Measurements from ENCODE around the gene ICA1. TPM values are rescaled to one million over a fixed set of nuclear protein-coding genes. Genes with fewer than 3 reads are reported as not detected.
"Not testable (repeated sequence)": the region's sequence is repeated elsewhere in the genome, so short reads cannot be mapped to it uniquely, and the experiment has no call there.

Gene ICA1
- total RNA-seq, 1 experiment from 2014 or later: 31.5 TPM

- H3K9me3 Mint-ChIP-seq (ENCODE audit: unreplicated experiment): peaks cover 8% of the 10 kb centered on the region
- CTCF ChIA-PET: interaction anchor here (2.6 kb wide), 1 partner anchor 9 kb away, joined by 17 read pairs; no protein-coding TSS in a partner anchor
- H3K4me1 Mint-ChIP-seq (ENCODE audit: insufficient read depth, unreplicated experiment): no peaks in the 10 kb centered on the region
- DNase-seq (ENCODE audit: unreplicated experiment): no peak
- TF ChIP-seq CTCF (IDR thresholded peaks at IDR 0.05; ENCODE audit: unreplicated experiment): no peak
- H3K27me3 Mint-ChIP-seq (ENCODE audit: insufficient read depth, unreplicated experiment): peaks cover 12% of the 10 kb centered on the region
- no peaks in the 10 kb centered on the region for H3K36me3 Mint-ChIP-seq (ENCODE audit: insufficient read depth, unreplicated experiment)
- H3K4me3 Mint-ChIP-seq (ENCODE audit: unreplicated experiment): no peak overlapping the region
- intact Hi-C loops (cut with micrococcal nuclease): no loop called here
- POLR2A ChIA-PET: no interaction called here
- no peak overlapping the region for H3K27ac Mint-ChIP-seq (ENCODE audit: low read depth, unreplicated experiment)
- no TSS peak for BruUV-seq (replicated peaks)
Measured at GRCh38 chr7:8305104-8305503, 43.1 kb upstream of the ICA1 start.

DNA sequence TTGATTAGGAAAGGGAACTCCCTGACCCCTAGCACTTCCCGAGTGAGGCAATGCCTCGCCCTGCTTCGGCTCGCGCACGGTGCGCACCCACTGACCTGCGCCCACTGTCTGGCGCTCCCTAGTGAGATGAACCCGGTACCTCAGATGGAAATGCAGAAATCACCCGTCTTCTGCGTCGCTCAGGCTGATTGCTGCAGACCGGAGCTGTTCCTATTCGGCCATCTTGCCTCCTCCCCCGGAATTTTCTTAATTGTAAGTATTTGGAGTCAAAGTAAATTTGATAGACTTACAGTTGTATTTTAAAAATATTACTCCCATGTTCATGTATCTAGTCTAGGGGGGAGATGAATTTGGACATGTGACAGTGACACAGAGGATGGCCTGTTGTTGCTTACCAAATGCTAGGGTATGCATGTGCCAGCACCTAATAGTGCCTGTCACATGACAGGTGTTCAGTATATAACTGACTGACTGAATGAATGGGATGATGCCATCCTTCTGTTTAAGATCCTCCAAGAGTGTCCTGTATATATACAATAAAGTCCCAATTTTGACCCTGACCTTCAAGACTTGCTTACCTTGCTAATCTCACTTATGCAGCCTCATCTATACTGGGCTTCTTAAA, 42.0 kb upstream of the ICA1 start:
- Mint-ChIP-seq H3K27ac (ENCODE audit: low read depth, unreplicated experiment) (no peak overlapping the region), H3K4me1 (ENCODE audit: insufficient read depth, unreplicated experiment) (no peaks in the 10 kb centered on the region), H3K36me3 (ENCODE audit: insufficient read depth, unreplicated experiment) (no peaks in the 10 kb centered on the region), H3K27me3 (ENCODE audit: insufficient read depth, unreplicated experiment) (peaks cover 8% of the 10 kb centered on the region), H3K4me3 (ENCODE audit: unreplicated experiment) (no peak overlapping the region), H3K9me3 (ENCODE audit: unreplicated experiment) (peaks cover 8% of the 10 kb centered on the region)
- CTCF ChIA-PET: interaction anchor here (2.6 kb wide), 1 partner anchor 8 kb away, joined by 17 read pairs; no protein-coding TSS in a partner anchor
- DNase-seq (ENCODE audit: unreplicated experiment): no peak
- no peak for TF ChIP-seq CTCF (IDR thresholded peaks at IDR 0.05; ENCODE audit: unreplicated experiment)
- no TSS peak for BruUV-seq (replicated peaks)
- intact Hi-C loops (cut with micrococcal nuclease): no loop called here
- POLR2A ChIA-PET: no interaction called here

DNA sequence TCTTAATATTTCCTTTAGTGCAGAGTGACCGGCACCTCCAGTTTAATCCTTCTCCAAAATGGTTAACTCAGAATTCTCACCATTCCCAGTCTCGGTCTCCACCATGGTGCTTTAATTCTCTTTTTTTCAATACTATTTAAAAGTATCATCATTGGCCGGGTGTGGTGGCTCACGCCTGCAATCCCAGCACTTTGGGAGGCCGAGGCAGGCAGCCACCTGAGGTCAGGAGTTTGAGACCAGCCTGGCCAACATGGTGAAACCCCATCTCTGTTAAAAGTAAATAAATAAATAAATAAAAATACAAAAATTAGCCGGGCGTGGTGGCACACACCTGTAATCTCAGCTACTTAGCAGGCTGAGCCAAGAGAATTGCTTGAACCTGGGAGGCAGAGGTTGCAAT, 35.1 kb upstream of the ICA1 start:
- ChIA-PET POLR2A (interaction anchor here (0.6 to 1.3 kb wide), 4 partner anchors 10 to 713 kb away, joined by 3 to 7 read pairs (median 3); no protein-coding TSS in a partner anchor), CTCF (interaction anchor here (0.6 to 3.5 kb wide), 20 partner anchors 8 to 703 kb away, joined by 3 to 51 read pairs (median 6); partner anchors contain the start of gene ICA1)
- not testable (repeated sequence) for H3K36me3 Mint-ChIP-seq (ENCODE audit: insufficient read depth, unreplicated experiment); H3K9me3 Mint-ChIP-seq (ENCODE audit: unreplicated experiment); DNase-seq (ENCODE audit: unreplicated experiment); BruUV-seq (replicated peaks); H3K27ac Mint-ChIP-seq (ENCODE audit: low read depth, unreplicated experiment); H3K4me3 Mint-ChIP-seq (ENCODE audit: unreplicated experiment); H3K27me3 Mint-ChIP-seq (ENCODE audit: insufficient read depth, unreplicated experiment); H3K4me1 Mint-ChIP-seq (ENCODE audit: insufficient read depth, unreplicated experiment)
- intact Hi-C loops (cut with micrococcal nuclease): loop anchor here (2.0 to 5.0 kb wide), 5 partner anchors 52 to 875 kb away; no protein-coding TSS in a partner anchor

DNA sequence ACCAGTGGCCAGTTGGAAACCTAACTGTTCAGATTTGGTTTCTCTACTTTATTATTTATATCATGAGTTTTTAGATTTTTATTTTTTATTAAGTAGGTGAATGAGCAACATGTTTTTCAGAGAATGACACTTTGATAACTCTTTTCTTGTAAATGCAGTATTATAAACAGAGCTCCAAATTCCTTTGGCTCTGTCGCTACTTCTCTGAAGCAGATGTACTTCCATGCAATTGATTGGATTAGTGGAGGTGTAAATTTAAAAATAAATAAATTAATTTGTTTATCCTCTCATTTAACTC, 34.3 kb upstream of the ICA1 start:
- H3K36me3 Mint-ChIP-seq (ENCODE audit: insufficient read depth, unreplicated experiment): peaks cover 6% of the 10 kb centered on the region
- intact Hi-C loops (cut with micrococcal nuclease): loop anchor here (1.0 to 5.0 kb wide), 8 partner anchors 52 to 874 kb away; no protein-coding TSS in a partner anchor
- H3K9me3 Mint-ChIP-seq (ENCODE audit: unreplicated experiment): no peaks in the 10 kb centered on the region
- H3K27me3 Mint-ChIP-seq (ENCODE audit: insufficient read depth, unreplicated experiment): no peaks in the 10 kb centered on the region
- H3K27ac Mint-ChIP-seq (ENCODE audit: low read depth, unreplicated experiment): no peak overlapping the region
- ChIA-PET POLR2A (interaction anchor here (0.6 to 1.4 kb wide), 9 partner anchors 10 to 872 kb away, joined by 3 to 7 read pairs (median 3); no protein-coding TSS in a partner anchor), CTCF (interaction anchor here (0.6 to 3.5 kb wide), 38 partner anchors 9 to 800 kb away, joined by 3 to 51 read pairs (median 4); partner anchors contain the start of gene ICA1)
- TF ChIP-seq CTCF (IDR thresholded peaks at IDR 0.05; ENCODE audit: unreplicated experiment): no peak
- no TSS peak for BruUV-seq (replicated peaks)
- DNase-seq (ENCODE audit: unreplicated experiment): no peak
- H3K4me3 Mint-ChIP-seq (ENCODE audit: unreplicated experiment): no peak overlapping the region
- H3K4me1 Mint-ChIP-seq (ENCODE audit: insufficient read depth, unreplicated experiment): peaks cover 2% of the 10 kb centered on the region

Measured in MCF 10A (cell line).